Fibroblast of mammary gland (primary cell): ENCODE data around the gene PACRG.

Experiments
- DNase-seq: peaks from one replicate; pipeline ENCODE4 v3.0.0-alpha.2; 2010; ENCODE audit warnings: low read depth
- H3K4me3 ChIP-seq: 2 replicates; pipeline ENCODE4 v1.5.1; 2011; ENCODE audit warnings: low read depth, mild to moderate bottlenecking, low read length, moderate library complexity; ENCODE audit not compliant: control insufficient read depth
- TF ChIP-seq, protein P1 (sequence below): conservative IDR thresholded peaks from 2 replicates; pipeline ENCODE4 v1.5.1; 2011; ENCODE audit warnings: low read depth, low read length, inconsistent platforms; ENCODE audit not compliant: control insufficient read depth, insufficient read depth

The PACRG gene

DNA sequence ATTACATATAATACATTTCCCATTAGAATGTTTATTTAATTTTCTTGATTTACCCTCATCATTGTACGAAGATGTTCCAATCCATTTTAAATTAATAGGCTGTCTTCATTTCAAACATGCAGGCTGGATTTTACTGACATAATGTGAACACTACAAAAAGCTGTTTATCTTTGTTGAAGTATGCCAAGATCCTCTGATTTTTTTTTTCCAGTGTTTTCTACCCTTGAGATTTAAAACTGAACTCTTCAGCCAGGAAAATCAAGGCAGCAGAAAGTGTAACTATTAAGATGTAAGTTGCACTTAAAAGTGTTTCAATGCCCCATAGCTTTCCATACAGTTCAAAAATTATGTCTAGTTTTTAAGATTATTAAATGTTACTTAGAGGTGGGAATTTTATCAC, 43.7 kb upstream of the PACRG start:
- no peak overlapping the region for H3K4me3 ChIP-seq
- DNase-seq = no peak
- TF ChIP-seq, protein P1, sequence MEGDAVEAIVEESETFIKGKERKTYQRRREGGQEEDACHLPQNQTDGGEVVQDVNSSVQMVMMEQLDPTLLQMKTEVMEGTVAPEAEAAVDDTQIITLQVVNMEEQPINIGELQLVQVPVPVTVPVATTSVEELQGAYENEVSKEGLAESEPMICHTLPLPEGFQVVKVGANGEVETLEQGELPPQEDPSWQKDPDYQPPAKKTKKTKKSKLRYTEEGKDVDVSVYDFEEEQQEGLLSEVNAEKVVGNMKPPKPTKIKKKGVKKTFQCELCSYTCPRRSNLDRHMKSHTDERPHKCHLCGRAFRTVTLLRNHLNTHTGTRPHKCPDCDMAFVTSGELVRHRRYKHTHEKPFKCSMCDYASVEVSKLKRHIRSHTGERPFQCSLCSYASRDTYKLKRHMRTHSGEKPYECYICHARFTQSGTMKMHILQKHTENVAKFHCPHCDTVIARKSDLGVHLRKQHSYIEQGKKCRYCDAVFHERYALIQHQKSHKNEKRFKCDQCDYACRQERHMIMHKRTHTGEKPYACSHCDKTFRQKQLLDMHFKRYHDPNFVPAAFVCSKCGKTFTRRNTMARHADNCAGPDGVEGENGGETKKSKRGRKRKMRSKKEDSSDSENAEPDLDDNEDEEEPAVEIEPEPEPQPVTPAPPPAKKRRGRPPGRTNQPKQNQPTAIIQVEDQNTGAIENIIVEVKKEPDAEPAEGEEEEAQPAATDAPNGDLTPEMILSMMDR = no peak

DNA sequence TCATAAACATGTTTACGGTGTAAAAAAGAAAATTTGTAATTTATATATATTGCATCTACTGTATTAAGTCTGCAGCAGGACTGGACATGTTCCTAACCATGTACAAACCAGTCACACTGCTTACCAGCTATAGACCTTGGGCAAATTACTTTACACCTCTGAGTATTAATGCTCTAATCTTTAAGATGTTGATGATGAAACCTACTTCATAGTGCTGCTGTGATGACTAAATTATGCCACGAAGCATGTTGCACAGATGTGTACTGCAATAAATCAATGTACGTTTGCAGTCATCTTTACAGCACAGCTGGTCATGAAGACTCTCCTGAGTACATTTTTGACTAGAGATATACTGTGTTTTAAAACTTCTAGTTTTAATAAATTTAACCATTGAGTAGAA, 42.8 kb upstream of the PACRG start:
- TF ChIP-seq, protein P1 = no peak
- no peak overlapping the region for H3K4me3 ChIP-seq
- DNase-seq = peak; percentile 56

DNA sequence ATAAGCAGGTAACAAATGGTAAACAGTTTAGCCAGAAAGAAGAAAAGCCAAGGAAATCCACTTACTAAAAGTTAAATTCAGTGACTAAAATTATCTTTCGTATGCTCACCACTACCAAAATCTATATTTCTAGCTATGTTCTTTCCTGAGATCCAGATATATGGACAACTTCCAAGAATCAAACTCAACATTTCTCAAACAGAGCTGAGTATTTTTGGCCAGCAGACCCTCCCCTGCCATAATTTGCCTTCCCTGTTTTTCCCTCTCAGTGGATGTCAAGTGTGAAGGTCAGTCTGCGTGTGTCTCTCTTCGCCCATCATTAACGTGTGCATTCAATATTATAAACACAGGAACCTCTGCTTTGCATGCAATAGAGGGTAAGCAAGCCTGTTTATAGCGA, 42.2 kb upstream of the PACRG start:
- no peak overlapping the region for H3K4me3 ChIP-seq
- no peak for DNase-seq
- TF ChIP-seq, protein P1 = no peak

DNA sequence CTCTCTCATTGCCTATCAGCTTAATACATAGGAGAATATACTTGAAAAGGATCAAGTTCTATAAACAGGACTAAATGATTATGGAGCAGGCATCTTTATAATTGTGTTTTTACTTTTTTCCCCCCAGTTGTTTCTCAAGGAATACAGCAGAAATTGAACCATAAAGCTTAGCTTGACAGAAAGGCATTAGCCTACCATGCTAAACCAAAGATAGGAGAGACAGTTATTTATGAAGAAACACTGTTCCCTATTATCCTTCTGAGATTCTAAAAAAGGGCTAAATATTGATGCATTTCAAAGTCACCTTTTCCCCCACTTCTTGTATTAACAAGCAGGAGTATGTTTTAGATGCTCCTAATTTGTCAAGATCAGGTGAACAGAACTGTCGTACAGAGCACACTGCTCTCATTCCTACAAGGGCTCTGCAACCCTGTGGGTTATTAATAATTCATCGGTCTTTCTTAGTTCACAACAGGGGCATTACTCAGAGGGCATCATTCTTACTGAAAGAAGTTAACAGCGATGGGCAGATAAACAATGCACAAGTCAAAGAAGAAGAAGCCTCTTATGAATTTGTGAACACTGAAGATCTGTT, 38.9 kb upstream of the PACRG start:
- no peak for DNase-seq
- H3K4me3 ChIP-seq = no peak overlapping the region
- TF ChIP-seq, protein P1 = no peak

DNA sequence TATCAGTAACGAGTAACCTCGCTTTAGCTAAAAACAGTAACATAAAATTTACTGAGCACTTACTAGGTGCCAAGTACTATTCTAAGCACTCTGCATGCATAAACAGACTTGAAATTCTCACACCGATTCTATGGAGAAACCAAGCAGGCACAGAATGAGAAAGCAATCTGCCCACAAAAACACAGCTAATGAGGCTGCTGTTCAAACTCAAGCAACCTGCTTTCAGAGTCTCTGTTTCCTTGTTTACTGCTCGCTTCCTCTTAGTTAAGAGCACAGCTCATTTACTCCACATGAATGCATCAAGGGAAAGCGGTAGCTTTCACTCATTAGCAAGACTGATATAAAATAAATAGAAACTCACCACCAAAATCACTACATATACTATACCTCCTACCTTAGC, 37.6 kb upstream of the PACRG start:
- no peak overlapping the region for H3K4me3 ChIP-seq
- TF ChIP-seq, protein P1 = no peak
- DNase-seq = no peak

DNA sequence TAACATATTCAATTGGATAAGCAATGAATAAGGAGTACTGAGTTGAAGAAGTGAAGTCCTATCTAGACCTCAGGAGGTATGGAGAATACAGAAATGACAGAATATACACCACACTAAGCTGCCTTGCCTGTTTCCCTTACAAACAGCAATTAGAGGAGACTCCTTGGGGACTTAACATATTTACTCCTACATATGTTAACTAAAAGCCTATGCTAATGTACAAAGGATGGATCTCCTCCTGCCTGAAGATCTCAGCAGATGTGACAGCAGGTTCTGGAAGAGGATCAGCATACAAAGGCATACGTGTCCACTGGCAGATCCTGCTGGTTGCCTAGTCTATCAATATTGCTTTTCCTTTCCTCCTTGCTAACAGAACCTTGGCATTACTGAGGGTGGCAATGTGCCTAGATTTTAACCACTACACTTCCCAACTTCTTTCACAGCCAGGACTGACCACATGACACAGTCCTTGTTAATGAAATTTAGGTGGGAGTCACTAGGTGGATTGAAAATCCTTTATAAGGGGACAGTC, 29.8 kb upstream of the PACRG start:
- no peak for DNase-seq
- H3K4me3 ChIP-seq = no peak overlapping the region
- TF ChIP-seq, protein P1 = no peak

DNA sequence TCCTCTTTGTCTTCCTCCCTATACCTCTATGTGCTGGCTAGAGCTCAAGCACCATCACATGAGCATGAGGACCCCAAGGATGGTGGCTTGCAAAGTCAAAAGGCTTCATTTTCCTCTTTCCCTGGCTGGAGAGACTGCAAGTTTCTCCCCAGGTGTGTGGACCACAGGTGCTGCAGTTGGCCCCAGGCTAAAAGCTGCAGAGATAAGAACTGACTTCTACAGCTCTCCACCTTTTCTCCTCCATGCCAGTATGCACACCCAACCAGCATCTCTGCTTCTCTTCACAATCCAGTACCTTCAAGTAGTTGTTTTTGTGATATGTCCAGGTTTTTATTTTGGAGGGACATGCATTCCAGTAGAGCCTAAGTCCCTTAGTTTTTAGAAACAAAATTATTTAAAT, 29.3 kb upstream of the PACRG start:
- no peak for DNase-seq
- H3K4me3 ChIP-seq = no peak overlapping the region
- TF ChIP-seq, protein P1 = no peak
